Ovary (tissue), 9 donors: ENCODE data around the gene HAND2. TPM values are rescaled to one million over a fixed set of nuclear protein-coding genes. Genes with fewer than 3 reads are reported as not detected.

Experiments
- DNase-seq, 5 donors: peaks; one replicate each; pipeline ENCODE4 v3.0.0-alpha.2; 2019 to 2020
- H3K27ac ChIP-seq, 2 donors: fragments of 200-600 bp; one replicate each; pipeline versions ENCODE4 v1.5.1 to v1.8.0; 2019 to 2022
- H3K27me3 ChIP-seq: fragments of 200-600 bp; one replicate; pipeline ENCODE4 v1.8.0; 2022
- H3K36me3 ChIP-seq: fragments of 200-600 bp; sonication (generic); one replicate; pipeline ENCODE4 v1.5.1; 2019
- H3K4me1 ChIP-seq: one replicate; pipeline ENCODE4 v1.8.1; 2013; ENCODE audit warnings: mild to moderate bottlenecking, moderate library complexity; ENCODE audit not compliant: insufficient read depth
- H3K4me3 ChIP-seq: fragments of 200-600 bp; sonication (generic); one replicate; pipeline ENCODE4 v1.5.1; 2017
- H3K9me3 ChIP-seq, 2 donors: fragments of 200-600 bp in 1 of 2; sonication (generic) in 1 of 2; one replicate each; pipeline versions ENCODE4 v1.5.1 to v1.8.1; 2013 to 2019; ENCODE audit warnings: mild to moderate bottlenecking in 1 of 2, moderate library complexity in 1 of 2
- CTCF ChIP-seq, 3 donors: fragments of 450-650 bp in 2 of 3; fragments of 200-600 bp in 1 of 3; IDR thresholded peaks; one replicate each; pipeline versions ENCODE4 v1.5.1 to v1.8.0; 2016 to 2022; ENCODE audit warnings: antibody characterized with exemption in 3 of 3, mild to moderate bottlenecking in 1 of 3
- EP300 ChIP-seq: sonication (generic); formaldehyde crosslinking; IDR thresholded peaks from one replicate; pipeline ENCODE4 v1.6.1; 2017; ENCODE audit warnings: antibody characterized with exemption
- POLR2A ChIP-seq: fragments of 450-650 bp; IDR thresholded peaks from one replicate; pipeline ENCODE4 v1.6.1; 2017; ENCODE audit warnings: antibody characterized with exemption, mild to moderate bottlenecking, moderate library complexity
- WGBS, 3 donors: extraction: QIAGEN DNeasy Blood & Tissue Kit in 1 of 3; methylation state at CpG; one replicate each; pipeline versions ENCODE4 v1.1.5 to v1.1.7; 2013 to 2017; 5-methylcytosine and 5-hydroxymethylcytosine counted together
- intact Hi-C, 4 donors: fragments of 100-400 bp; cut with DNase I; formaldehyde crosslinking; loops; one replicate each; pipeline versions ENCODE4 v1.11.0 to v1.15.1; 2022 to 2023
- polyA plus RNA-seq, 2 donors: library from polyadenylated mRNA; stranded (reverse); fragments of 200-250 nt in 1 of 2; fragments of 350-450 nt in 1 of 2; fragmentation: Illumina TruSeq in 1 of 2; extraction: RNeasy Lipid Tissue Mini Kit (QIAGEN cat#74804) in 1 of 2; gene quantifications; one replicate each; pipeline ENCODE4 v1.2.3, GENCODE V29; 2013 to 2014
- total RNA-seq, 7 donors: library from RNA; depleted of rRNA in 2 of 7; stranded (reverse); fragments of >200 nt in 2 of 7; fragmentation: NEBNext Ultra II Directional in 3 of 7; extraction: Animal tissue kit (Norgen Biotek cat#: 25700) in 3 of 7; gene quantifications; one replicate each; pipeline versions ENCODE4 v1.1.0 to v1.2.4, GENCODE V29; 2016 to 2023
- donor health status: DM: no; HTN: no; CAD: no; lungs with moderate emphysema.
- donor health status: DM: no; HTN: no; CAD: no.
- donor health status: Bipolar disorder and iron deficiency.
- donor health status: DM: yes; HTN: yes; CAD: no.
- donor health status: DM: no; HTN: no; CAD: no.
- donor health status: DM: yes; HTN: yes; CAD: no.

The HAND2 gene
- total and polyA plus RNA-seq, 9 donors = 12.9 to 99.9 (median 39.6) TPM

- Histone ChIP-seq H3K9me3 (no peaks in the 10 kb centered on the region), H3K27ac (peak overlapping the region in 1 of 2 donors; percentile 31), H3K36me3 (no peaks in the 10 kb centered on the region), H3K4me1 (peaks cover 2% of the 10 kb centered on the region), H3K4me3 (peak overlapping the region; percentile 39), H3K27me3 (no peaks in the 10 kb centered on the region)
- DNase-seq = peak in 1 of 5 donors; percentile 33
- TF ChIP-seq EP300 = no peak
- no peak for TF ChIP-seq CTCF (IDR thresholded peaks at IDR 0.05)
- TF ChIP-seq POLR2A = no peak
- intact Hi-C loops = no loop called here
- WGBS, 3 donors = 18 to 39% (median 26%) methylated on average over 15 of the region's 15 CpGs
These were observed 8.9 kb upstream of the HAND2 start for GRCh38 chr4:173538909-173539445.

GRCh38 chr4:173538148-173538908 lies 8.3 kb upstream of the HAND2 start:
- DNase-seq = peak in 3 of 5 donors; percentile 29 to 64 (median 47)
- H3K4me3 ChIP-seq = peak overlapping the region; percentile 39
- no peaks in the 10 kb centered on the region for H3K9me3 ChIP-seq
- no peaks in the 10 kb centered on the region for H3K27me3 ChIP-seq
- TF ChIP-seq CTCF (IDR thresholded peaks at IDR 0.05) (no peak), EP300 (no peak), POLR2A (no peak)
- no peaks in the 10 kb centered on the region for H3K36me3 ChIP-seq
- intact Hi-C loops = no loop called here
- H3K4me1 ChIP-seq = peaks cover 2% of the 10 kb centered on the region
- WGBS, 3 donors = 28 to 37% (median 36%) methylated on average over 60 of the region's 60 CpGs
- peak overlapping the region; percentile 31 for H3K27ac ChIP-seq

- peaks cover 2% of the 10 kb centered on the region for H3K4me1 ChIP-seq
- 75 to 88% (median 79%) methylated on average over 21 of the region's 21 CpGs for WGBS, 3 donors
- no peaks in the 10 kb centered on the region for H3K36me3 ChIP-seq
- intact Hi-C loops = no loop called here
- peak overlapping the region; percentile 39 for H3K4me3 ChIP-seq
- H3K27me3 ChIP-seq = no peaks in the 10 kb centered on the region
- H3K9me3 ChIP-seq = no peaks in the 10 kb centered on the region
- peak in 1 of 5 donors; percentile 45 for DNase-seq
- peak overlapping the region in 1 of 2 donors; percentile 31 for H3K27ac ChIP-seq
- TF ChIP-seq POLR2A (no peak), CTCF (IDR thresholded peaks at IDR 0.05) (no peak), EP300 (no peak)
These were observed 7.7 kb upstream of the HAND2 start for GRCh38 chr4:173537613-173538147.

- Histone ChIP-seq H3K27me3 (no peaks in the 10 kb centered on the region), H3K36me3 (no peaks in the 10 kb centered on the region), H3K27ac (no peak overlapping the region), H3K4me3 (no peak overlapping the region), H3K4me1 (peaks cover 2% of the 10 kb centered on the region), H3K9me3 (no peaks in the 10 kb centered on the region)
- TF ChIP-seq POLR2A (no peak), CTCF (IDR thresholded peaks at IDR 0.05) (no peak), EP300 (no peak)
- intact Hi-C loops = no loop called here
- 88 to 92% (median 92%) methylated on average over 12 of the region's 12 CpGs for WGBS, 3 donors
- DNase-seq = peak in 1 of 5 donors; percentile 33
These were observed 6.9 kb upstream of the HAND2 start for GRCh38 chr4:173536808-173537429.
